Sciatic nerve (tissue), 2 donors: ENCODE results near the gene GSTK1. TPM values are rescaled to one million over a fixed set of nuclear protein-coding genes. Genes with fewer than 3 reads are reported as not detected.

Experiments
- ATAC-seq: fragments of 200-7000 bp; cut with Tn5 transposase; one replicate; pipeline ENCODE4 v1.9.1; 2020; ENCODE audit warnings: mild to moderate bottlenecking, moderate library complexity
- DNase-seq: peaks from one replicate; pipeline ENCODE4 v3.0.0-alpha.2; 2020; ENCODE audit warnings: low spot score
- intact Hi-C: fragments of 100-400 bp; cut with DNase I; formaldehyde crosslinking; loops from one replicate; pipeline ENCODE4 v1.14.2; 2022
- total RNA-seq: library from RNA; stranded (reverse); fragmentation: NEBNext Ultra II Directional; extraction: Animal tissue kit (Norgen Biotek cat#: 25700); gene quantifications from one replicate; pipeline ENCODE4 v1.2.1, GENCODE V29; 2021
- donor health status: DM: no; HTN: no; CAD: no.
- donor health status: DM: no; HTN: no; CAD: no.

Gene GSTK1
- total RNA-seq, 1 donor from 2014 or later, result 155 TPM

DNA sequence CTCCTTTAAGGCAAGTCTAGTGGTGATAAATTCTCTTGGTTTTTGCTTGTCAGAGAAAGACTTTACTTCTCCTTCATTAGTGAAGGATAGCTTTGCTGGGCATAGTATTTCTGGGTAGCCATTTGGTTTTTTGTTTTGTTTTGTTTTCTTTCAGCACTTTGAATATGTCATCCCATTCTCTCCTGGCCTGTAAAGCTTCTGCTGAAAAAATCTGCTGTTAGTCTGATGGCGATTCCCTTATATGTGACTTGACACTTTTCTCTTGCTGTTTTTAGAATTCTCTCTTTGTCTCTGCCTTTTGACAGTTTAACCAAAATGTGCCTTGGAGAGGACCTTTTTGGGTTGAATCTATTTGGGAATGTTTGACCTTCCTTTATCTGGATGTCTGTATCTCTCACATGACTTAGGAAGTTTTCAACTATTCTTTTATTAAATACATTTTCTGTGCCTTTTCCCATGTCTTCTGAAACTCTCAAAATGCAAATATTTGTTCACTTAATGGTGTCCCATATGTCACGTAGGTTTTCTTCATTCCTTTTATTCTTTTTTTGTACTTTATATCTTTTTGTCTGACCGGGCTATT, 26.7 kb upstream of the GSTK1 start:
- intact Hi-C loops, result no loop called here
- ATAC-seq, result no peak
- DNase-seq, result no peak

DNA sequence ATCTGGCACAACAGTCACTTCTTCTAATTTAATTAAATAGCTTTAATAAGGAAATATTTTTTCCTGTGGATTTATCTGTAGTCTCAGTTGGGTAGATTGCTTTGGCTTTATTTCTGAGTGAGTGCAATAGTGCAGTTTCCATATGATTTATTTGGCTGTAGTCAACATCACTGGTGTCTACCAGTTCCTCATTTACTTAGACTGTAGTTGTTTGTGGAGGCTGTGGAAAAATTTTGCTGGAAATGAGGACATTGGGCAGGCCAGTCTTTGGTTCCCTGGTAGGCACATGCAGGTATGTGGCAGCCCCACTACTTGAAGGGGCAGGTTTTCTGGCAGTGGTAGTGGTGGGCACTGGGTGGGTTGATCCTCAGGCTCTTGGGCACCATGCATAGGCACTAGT, 25.9 kb upstream of the GSTK1 start:
- DNase-seq (no peak), ATAC-seq (no peak)
- intact Hi-C loops, result no loop called here

DNA sequence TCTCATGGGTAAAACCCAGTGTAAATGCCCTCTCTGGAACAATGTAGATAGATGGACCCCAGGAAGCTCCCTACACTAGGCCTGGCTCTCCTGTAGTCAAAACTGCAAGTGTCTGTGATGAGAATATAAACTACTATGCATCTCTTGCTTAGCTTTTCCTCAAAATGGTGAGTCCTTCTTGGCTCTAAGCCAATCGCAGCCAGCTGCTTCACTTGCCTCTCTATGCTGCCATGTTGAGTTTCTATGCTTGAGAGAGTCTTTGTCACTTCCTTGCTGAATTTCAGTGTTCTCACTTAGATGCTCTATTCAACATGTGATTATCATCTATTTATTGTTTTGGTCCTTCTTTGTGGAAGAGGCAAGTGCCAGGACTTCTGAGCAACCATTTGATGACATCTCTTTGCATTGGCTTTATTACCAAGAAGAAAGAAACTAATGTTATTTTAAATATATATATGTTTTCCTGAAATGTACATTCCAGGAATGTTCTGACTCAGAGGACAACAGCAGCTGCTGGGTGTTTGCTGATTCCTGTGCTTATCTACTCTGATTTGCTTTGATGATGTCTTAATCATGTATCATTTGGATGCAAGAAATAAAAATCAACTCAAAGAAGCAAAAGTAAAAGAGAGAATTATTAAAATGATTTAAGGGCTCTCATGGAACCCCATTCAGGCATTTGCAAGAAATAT, 24.8 kb upstream of the GSTK1 start:
- intact Hi-C loops, result no loop called here
- DNase-seq (no peak), ATAC-seq (no peak)

DNA sequence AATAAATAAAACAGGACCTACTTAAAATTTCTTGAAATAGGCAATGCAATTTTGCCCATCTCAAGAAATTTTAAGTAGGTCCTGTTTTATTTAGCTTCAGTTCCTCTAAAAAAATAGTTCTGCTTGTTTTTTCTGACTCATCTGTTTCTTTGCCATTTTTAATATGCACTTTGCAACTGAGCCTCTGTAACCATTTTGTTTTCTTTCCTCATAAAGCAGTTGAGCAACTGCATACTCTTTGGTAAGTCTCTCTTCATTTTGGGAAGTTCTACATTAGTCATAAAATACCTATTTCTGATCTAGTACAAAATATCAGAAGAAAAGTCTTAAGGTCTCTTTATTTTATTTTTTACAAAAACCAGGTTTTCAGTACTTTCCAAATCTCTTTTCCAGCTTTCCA, 23.4 kb upstream of the GSTK1 start:
- no peak for DNase-seq
- intact Hi-C loops, result loop anchor here (10.0 kb wide), 2 partner anchors 65 to 175 kb away; no protein-coding TSS in a partner anchor
- peak; percentile 64 for ATAC-seq

DNA sequence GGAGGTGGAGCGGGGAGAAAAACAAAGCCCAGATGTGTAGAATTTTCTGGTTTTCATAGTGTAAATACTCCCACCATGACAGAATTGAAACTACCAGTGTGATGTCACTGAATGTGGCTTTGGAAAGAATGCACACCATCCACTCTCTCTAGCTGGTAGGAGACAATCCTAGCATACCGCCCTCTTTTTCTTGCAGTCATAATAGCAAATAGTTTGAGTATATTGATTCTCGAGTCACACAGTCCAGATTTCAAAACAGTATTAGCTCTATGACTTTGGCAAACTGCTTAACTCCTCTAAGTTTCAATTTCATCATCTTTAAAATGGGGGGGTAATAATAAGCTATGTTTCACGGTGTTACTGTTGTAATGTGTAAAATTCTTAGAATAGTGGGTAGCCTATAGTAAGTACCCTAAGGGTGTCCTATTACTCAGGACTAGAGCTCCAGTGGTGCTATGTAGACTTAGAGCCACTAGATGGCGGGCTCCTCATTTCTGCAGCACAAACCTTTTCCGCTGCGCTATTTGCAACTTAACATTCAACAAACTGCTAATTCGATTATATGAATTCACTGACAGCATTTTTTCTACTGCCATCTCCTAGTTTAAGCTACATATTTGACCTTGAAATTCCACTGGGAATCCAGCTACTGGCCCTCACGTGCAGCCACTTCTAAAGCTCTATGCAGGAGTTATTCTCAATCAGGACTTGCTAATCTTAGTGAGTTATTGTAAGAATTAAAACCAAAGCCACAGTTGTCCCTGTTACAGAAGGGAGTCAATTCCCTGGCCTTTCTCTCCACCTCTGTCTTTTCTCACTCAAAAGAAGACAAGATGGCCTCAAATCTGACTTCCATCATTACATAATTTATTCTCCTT, 22.7 kb upstream of the GSTK1 start:
- DNase-seq (peak; percentile 82), ATAC-seq (peak; percentile 92)
- intact Hi-C loops, result loop anchor here (10.0 kb wide), 2 partner anchors 64 to 174 kb away; no protein-coding TSS in a partner anchor

DNA sequence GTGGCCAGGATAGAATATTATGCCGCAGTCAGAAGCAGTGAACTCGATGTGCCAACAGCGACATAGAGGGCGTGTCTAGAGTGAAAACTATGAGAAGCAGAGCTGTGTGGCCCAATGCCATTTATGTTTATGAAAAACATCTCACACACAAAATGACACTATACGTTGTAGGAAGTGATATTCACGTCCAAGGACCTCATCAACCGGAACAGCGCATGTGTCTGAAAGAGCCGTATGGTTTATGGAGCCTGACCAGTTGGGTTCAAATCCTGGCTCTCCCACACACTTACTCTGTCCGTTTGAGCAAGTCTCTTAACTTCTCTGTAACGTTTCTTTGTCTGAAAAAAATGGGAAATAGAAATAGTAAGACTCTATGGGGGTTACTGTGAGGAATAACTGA, 20.9 kb upstream of the GSTK1 start:
- DNase-seq (no peak), ATAC-seq (no peak)
- intact Hi-C loops, result loop anchor here (10.0 kb wide), 2 partner anchors 62 to 172 kb away; no protein-coding TSS in a partner anchor

DNA sequence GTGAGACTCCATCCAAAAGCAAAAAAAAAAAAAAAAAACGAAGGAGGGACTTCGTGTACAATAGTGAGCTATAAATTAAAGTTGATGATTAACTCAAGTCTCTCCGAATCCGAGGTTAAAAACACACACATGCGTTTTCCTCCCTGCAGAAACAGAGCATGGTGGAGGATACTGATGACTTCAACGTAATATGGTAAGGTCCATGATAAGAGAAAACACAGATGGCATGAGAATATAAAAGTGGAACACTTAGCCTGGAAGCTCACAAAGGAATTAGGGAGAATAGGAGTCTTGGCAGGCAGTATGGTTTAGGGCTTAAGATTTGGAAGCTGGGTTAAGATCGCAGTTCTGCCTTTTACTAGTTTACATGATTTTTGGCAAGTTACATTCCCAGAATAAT, 20.1 kb upstream of the GSTK1 start:
- ATAC-seq, result no peak
- DNase-seq, result no peak
- intact Hi-C loops, result loop anchor here (10.0 kb wide), 2 partner anchors 62 to 172 kb away; no protein-coding TSS in a partner anchor

DNA sequence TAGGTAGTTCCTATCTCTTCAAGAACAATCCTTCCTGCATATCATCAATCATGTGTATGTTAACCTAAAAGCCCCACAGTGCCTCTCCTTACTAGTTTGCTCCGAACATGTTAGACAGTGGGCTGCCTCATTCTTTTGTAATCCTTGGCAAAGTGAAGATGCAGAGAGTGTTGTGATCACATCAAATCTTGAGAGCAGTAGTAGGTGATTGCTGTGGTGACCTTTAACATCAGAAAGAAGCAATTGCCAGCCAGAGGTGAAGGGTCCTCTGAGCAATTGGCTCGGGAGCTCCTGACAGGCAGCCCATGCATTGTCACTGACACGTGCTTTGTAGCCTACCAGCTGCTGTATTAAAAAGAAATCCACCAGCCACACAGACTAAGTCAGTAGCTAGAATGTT, 19.6 kb upstream of the GSTK1 start:
- ATAC-seq (no peak), DNase-seq (no peak)
- intact Hi-C loops, result loop anchor here (10.0 kb wide), 2 partner anchors 61 to 171 kb away; no protein-coding TSS in a partner anchor

DNA sequence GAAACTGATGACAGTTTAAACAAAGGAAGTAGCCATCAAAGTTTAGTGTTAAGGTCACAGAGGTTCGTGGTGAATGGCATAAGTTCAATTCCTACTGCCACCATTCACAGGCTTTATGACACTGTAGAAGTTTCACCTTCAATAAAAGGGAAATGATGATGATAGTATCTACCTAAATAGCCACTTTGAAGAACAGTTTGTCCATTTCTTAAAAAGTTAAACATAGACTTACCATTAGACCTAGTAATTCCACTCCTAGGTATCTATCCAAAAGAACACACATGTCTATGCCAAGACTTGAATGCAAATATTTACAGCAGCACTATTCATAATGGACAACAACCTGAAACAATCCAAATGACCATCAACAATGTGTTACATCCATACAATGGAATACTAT, 18.9 kb upstream of the GSTK1 start:
- no peak for DNase-seq
- ATAC-seq, result no peak
- intact Hi-C loops, result loop anchor here (10.0 kb wide), 2 partner anchors 60 to 170 kb away; no protein-coding TSS in a partner anchor

DNA sequence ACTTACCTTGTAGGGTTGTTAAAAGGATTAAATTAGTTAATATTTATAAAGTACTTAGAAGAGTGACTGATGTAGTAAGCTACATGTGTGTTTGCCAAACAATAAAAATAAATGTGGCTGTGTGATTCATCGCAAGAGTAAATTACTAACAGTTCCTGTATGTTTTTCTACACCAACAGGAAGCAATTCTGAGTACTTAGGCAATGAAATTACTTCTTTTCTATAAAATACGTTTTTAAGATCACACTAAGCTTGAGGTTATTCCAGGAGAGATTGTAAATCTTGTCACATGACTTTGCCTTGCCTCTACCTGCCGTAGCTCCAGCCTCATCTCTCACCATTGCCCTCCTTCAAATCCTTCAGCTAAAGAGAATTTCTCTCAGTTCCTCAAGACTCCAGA, 18.1 kb upstream of the GSTK1 start:
- intact Hi-C loops, result loop anchor here (10.0 kb wide), 2 partner anchors 60 to 170 kb away; no protein-coding TSS in a partner anchor
- DNase-seq (no peak), ATAC-seq (no peak)

DNA sequence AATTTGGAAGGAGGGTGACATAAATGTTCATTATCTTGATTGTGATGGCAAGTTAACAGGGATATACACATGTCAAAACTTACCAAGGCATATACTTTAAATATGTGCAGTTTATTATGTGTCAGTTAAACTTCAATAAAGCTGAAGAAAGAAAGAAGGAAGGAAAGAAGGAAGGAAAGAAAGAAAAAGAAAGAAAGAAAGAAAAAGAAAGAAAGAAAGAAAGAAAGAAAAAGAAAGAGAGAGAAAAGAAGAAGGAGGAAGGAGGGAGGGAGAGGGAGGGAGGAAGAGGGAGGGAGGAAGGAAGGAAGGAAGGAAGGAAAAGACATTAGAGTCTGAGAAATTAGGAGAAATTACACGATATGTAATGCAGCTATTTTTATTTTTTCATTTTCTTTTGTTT, 15.9 kb upstream of the GSTK1 start:
- intact Hi-C loops, result loop anchor here (10.0 kb wide), 2 partner anchors 57 to 167 kb away; no protein-coding TSS in a partner anchor
- ATAC-seq, result no peak
- no peak for DNase-seq

DNA sequence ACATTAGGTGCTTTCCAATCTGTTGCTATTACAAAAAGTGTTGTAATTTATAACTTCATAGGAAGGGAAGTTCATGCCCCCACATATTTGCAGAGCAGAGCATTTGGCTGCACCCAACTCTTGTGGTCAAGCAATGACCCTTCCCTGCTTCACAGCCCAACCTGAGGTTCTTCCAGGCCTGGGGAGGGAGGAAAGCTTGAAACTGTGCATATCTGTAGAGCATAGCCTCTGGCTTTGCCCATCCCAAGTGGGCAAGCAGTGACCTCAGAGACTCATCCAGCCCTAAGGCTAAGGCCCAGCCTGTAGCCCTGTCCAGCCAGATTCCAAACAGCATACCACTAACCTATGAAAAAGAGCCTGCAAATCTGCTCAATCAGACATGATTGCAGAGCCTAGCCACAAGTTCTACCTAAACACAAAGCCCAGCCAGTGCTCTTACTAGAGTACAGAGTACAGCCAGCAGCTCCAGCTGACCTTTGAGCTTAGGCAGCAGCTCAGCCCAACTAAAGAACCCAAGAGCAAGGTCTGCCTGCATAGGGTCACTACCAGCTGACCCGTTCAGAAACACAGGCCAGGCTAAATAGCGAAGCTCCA, 14.4 kb upstream of the GSTK1 start:
- intact Hi-C loops, result loop anchor here (10.0 kb wide), 2 partner anchors 56 to 166 kb away; no protein-coding TSS in a partner anchor
- DNase-seq, result no peak
- peak; percentile 86 for ATAC-seq

DNA sequence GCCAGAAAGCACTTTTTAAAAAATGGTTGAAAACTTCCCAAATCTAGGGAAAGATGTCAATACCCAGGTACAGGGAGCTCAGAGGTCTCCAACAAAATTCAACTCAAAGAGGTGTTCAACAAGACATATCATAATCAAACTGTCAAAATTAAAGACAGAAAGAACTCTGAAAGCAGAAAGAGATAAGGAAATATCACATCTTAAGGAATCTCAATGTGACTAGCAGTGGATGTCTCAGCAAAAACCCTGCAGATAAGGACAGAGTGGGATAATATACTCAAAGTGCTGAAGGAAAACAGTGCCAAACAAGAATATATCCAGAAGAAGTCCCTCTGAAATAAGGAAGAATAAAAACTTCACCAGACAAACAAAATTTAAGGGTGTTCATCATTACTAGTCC, 13.0 kb upstream of the GSTK1 start:
- DNase-seq (no peak), ATAC-seq (no peak)
- intact Hi-C loops, result no loop called here

DNA sequence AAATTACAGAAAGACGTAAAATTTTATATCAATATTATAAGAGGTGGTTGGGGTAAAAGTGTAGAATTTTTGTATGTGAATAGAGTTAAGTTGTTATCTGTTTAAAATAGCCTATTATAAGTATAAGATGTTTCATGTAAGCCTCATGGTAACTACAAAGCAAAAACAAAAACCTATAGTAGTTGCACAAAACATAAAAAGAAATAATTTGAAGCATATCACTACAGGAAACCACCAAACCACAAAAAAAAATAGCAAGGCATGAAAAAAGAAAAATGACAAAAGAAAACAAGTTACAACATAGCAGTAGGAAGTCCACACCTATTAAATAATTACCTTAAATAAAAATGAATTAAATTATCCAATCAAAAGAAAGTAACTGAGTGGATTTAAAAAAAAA, 12.4 kb upstream of the GSTK1 start:
- no peak for ATAC-seq
- intact Hi-C loops, result no loop called here

DNA sequence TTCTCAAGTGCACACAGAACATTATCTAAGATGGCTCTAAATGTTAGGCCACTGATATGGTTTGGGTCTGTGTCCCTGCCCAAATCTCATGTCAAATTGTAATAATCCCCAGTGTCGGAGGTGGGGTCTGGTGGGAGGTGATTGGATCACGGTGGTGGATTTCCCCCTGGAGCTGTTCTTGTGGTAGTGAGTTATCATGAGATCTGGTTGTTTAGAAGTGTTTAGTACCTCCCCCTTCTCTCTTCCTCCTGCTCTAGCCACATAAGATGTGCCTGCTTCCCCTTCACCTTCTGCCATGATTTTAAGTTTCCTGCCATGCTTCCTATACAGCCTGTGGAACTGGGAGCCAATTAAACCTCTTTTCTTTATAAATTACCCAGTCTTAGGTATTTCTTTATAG, 11.2 kb upstream of the GSTK1 start:
- ATAC-seq (no peak), DNase-seq (no peak)
- intact Hi-C loops, result no loop called here

More for the DNA sequence above, 12.4 kb upstream of the GSTK1 start:
- DNase-seq, result no peak

DNA sequence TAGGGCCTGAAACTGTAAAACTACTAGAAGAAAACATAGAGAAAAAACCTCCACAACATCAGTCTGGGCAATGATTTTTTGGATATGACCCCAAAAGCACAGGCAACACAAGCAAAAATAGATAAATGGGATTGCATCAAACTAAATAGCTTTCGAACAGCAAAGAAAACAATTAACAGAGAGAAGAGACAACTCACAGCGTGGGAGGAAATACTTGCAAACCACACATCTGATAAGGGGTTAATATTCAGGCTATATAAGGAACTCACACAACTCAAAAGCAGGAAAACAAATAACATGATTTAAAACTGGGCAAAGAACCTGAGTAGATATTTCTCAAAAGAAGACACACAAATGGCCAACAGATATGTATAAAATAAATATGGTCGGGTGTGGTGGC, 7.7 kb upstream of the GSTK1 start:
- DNase-seq, result no peak
- ATAC-seq, result no peak
- intact Hi-C loops, result no loop called here

DNA sequence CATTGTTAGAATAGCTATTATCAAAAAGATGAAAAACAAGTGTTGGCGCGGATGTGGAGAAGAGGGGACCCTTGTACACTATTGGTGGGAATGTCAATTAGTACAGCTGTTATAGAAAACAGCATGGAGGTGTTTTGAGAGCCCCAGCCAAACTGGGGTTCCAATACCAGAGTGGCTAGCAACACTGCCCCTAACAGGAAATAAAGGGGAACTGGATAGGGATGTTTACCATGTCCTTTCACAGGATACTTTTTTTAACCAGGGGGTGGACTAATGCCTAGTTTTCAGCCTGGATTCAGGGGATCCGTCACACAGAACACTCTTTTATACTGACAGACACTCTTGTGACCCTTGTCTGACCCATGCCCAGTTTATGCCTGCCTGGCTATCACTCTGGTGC, 6.9 kb upstream of the GSTK1 start:
- intact Hi-C loops, result no loop called here
- DNase-seq (no peak), ATAC-seq (no peak)

DNA sequence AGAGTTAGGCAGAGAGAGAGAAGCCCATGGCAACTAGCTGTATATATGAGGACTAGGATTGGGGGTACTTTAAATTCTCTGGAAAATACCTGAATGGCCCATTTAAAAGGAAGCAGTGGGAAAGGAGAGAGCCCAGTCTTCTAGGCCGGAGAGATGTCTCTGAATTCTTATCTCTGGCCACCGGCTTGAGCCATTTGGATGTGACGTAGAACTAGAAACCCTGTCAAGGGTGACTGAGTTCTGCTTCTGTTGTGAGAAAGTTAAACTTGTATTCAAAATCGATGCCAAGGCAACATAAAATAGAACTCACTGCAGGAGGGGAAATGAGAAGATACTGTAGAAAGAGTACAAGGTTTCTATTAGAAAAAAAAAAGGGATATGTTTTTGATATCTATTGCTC, 6.3 kb upstream of the GSTK1 start:
- intact Hi-C loops, result no loop called here
- ATAC-seq (no peak), DNase-seq (no peak)

DNA sequence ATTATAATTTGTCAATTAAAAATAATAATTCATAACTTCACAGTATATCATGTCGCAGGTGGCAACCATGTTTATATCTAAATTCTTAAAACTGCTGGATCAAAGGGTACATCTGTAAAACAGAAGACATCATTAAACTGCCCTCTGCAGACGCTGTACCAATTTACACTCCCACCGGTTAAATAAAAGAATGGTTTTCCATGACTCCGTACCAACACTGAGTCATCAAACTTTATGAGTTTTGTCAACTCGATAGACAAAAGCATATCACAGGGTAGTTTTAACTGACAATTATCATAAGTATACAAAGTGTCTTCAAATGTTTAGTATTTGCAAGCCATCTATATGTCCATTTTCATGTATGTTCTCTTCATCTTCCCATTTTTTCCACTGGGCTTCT, 5.7 kb upstream of the GSTK1 start:
- DNase-seq, result no peak
- no peak for ATAC-seq
- intact Hi-C loops, result no loop called here
